HG03064 (cell line): ENCODE results near the gene C2orf72.
A peak's percentile ranks its signal among the peaks of the same experiment; 100 is the strongest.

Experiments used
- ATAC-seq: cut with Tn5 transposase; IDR thresholded peaks from one replicate; pipeline ENCODE4 v1.9.1; 2021; ENCODE audit warnings: low read depth; ENCODE audit not compliant: unreplicated experiment

C2orf72 gene

GRCh38 chr2:231039821-231040364, 2.6 kb downstream of the C2orf72 start:
- no peak for ATAC-seq

DNA sequence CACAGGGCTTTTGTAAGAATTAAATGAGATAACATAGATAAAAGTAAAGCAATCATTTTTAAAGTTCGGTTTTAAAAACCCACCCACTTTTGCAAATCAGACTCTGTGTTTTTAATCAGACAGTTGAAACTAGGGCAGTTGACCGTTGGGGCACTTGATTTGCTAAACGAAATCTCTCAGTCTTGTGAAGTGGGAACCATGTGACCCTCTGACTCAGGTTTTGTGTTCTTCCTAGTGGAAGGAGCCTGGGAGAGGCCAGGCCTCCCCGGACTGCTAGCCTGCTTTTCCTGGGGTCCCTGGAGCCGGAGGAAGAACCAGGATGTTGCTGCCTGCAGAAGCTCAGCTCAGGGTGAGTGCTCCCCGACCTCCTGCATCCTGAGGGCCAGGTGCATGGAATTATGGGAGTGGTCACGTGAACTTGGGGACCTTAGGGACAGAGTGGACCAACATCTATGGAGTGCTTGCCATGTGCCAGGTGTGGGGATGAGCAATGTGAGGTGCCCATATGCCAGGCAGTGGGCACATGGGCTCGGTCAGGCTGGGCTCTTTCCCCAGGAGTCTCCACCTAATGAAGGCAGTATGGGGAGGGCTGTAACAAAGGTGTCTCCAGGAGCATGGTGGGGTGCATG, 3.9 kb downstream of the C2orf72 start:
- no peak for ATAC-seq

GRCh38 chr2:231043796-231044195, 6.5 kb downstream of the C2orf72 start:
- no peak for ATAC-seq

- ATAC-seq: no peak
Measured at GRCh38 chr2:231046916-231047273, 9.6 kb downstream of the C2orf72 start.

GRCh38 chr2:231047274-231047922, 10.1 kb downstream of the C2orf72 start:
- ATAC-seq: no peak

GRCh38 chr2:231047923-231048915, 10.9 kb downstream of the C2orf72 start:
- ATAC-seq: no peak

- ATAC-seq: no peak
Measured at GRCh38 chr2:231049286-231050017, 12.1 kb downstream of the C2orf72 start.

DNA sequence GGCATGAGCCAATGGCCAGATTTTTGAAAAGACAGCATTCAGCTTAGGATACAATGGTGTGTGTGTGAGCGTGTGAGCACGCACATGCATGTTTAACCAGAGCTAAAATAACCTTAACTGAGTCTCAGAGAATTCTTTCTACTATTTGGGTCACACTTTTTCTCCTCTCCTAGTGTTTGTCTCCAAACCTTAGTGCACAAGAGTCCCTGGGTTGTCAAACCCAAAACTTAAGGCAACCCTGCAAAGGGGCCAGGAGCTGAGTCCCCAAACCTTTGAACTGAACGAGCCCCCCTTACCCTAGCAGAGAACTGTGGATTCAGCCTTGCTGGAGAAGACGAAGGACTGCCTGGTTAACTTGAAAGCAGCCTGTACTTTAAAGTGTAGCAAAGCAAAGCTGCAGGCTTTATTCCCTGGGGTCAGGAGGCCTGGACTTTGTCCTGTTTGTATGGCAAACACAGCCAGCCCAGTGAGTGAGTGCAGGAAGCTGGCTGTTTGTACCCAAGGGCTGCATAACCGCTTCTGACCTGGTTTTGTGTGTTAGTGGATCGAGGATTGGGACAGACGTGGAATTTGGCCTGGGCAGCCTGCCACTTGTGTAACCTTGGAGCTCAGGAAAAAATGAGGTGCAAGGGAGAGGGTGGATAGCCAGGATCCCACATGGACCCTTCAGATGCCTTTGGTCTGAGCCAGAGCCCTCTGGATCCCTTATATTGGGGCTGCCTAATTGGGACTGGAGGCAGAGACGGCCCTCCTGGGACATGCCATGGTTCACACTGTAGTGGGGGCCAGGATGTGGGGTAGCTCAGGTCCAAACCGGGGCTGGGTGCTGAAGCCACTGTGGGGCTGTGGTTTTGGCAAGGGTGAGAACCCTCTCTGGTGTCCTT, 12.9 kb downstream of the C2orf72 start:
- ATAC-seq: no peak

DNA sequence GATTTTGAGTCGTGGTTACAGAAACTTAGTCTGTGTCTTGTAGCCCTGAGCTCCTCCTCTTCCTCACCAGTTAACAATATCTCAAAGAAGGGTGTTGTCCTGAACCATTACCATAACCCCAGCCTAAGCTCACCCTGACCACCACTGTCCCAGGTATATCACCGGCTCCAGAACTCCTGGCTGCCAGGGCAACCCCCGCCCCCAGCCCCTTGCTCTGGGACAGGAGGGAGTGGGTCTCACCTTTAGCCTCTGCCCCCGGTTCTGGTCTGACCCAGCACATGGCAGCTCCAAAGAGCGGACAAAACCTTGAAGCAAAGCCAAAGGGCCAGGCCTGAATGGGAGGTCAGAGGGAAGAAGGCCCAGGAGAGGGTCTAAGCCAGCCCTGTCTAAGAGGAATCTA, 13.8 kb downstream of the C2orf72 start:
- no peak for ATAC-seq

GRCh38 chr2:231052494-231053451, 15.4 kb downstream of the C2orf72 start:
- peak; percentile 50 for ATAC-seq

DNA sequence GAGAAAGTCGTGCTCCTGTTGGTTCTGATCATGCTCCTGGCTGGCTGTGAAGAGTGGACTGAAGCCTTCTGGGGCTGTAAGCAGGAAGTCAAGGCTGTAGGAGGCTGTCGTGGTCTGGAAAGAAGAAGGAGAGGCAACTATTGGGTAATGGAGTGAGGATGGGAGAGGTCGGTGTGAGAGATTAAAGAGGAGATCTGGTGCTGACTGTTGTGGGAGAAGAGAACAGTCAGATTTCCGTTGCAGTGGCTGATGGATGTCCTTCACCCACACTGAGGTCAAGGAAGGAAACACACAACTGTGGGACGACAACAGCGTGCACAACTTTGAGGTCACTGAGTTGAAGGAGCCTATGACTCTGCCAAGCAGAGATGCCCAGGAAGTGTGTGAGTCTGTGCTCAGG, 16.5 kb downstream of the C2orf72 start:
- ATAC-seq: no peak

DNA sequence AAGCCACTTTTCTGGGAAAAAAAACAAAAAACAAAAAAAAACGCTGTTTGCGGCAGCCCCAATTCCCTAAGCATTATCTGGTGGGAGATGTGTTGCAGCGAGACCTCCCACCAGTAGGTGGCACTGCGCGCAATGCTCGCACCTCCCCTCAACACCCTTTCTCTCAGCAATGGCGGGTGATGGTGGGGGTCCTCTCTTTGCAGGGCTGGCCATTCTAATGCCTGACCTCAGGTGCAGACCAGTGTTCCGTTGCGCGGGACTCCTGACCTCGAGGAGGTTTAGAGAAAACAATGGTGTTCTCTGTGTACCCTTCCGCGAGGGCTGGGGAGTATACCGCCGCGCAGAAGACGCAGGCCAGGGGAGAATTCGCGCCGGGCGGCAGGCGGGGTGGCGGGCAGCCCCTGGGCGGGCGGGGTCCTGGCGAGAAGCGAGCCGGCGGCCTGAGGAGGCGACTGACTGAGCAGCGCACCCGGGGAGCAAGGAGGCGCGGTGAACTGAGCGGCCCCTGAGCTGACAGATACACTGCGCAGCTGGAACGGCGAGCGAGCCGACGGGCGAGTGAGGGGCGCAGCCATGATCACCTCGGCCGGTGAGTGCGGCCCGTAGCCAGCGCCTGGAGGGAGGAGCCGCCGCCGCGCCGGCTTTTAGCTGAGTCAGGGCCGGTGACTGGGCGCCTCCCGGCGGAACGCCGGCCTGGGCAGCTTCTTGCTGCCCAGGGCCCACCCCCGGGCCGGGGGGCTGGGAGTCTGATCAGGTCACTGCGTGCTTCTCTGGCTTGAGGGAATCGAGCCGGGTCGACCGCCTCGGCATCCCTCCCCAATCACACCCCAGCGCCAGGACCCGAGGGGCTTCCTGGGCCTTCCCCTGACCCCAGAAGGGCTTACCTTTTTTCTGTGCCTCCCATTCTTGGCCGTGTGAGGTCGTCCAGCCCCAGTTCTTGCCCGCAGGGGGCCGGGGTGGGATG, 19.4 kb downstream of the C2orf72 start, which contains the start of gene PSMD1:
PSMD1 (plus strand) TSS at position 415 of the 964 bp plus-strand sequence; CDS start at position 574, 159 bp downstream.
- ATAC-seq: peak; percentile 73

GRCh38 chr2:231057590-231057989, 20.3 kb downstream of the C2orf72 start:
- no peak for ATAC-seq

DNA sequence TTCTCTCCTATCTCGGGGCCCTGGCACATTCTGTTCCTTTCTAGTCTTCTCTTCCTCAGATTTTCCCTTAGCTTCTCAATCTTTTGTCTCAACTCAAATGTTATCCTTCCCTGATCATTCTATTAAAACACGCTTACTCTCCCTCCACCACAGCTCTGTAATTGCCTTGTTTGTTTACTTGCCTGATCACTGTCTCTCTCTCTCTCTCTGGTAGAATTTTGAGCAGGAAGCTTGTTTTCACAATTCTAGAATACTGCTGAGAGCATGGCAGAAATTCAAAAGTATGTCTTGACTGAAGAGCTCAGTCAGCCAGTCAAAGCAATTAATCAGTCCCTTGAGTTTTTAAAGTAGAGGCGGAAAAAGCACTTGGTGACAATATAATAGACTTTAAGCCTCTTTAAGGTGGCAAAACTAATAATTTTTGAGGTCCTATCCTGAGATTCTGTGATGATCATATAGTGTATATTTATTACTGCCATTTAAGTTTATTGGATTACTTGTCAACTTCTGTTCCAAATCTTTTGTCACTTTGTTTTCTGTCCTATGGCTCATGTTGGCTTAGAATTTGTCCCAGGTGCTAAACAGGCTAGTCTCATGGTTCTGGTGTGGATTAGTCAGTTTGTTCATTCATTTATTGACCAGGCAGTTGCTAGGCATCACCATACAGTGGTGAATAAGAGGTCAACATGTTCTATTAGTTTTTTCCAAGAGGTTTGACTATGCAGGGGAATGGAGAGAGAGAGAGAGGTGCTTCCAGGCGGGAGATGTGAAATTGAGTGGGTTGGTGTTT, 21.6 kb downstream of the C2orf72 start:
- no peak for ATAC-seq

DNA sequence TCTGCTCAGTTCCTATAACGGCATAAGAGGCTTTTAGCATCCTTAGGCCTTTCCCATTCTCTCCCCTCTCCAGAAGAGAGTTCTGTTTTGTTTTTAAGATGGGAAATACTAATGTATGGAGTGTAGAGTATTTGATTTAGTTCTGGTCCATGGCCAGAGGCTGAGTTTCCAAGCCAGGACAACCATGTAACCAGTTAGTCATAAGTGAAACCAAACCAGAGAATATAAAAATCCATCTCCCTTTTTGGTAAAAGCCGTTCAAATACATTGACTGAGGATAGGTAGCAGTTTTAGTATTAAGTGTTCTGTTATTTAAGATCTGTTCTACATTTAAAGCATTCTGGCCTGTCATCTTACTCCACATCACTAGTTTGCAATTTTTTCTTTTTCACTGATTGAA, 22.4 kb downstream of the C2orf72 start:
- no peak for ATAC-seq

DNA sequence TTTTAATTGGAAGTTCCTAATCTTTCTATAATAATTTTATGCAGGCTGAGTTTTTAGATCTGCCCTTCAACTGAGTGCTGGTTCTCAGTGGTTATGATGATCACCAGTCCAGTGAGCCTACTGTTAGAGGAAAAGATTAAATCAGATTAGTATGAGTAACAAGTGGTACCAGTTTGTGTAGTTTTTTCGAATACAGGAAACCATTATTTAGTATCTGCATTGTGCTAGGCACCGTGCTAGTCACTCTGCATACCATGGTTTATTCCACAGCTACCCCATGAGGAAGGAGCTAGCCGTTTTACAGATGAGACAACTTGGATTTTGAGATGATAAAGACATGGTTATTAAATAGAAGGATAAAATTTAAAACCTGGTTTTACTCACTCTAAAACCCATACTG, 25.5 kb downstream of the C2orf72 start:
- no peak for ATAC-seq
